ENCODE results near the gene ZNF77.

GRCh38 chr19:2957160-2957559 is 12.4 kb upstream of the ZNF77 start:
- TF ChIP-seq CTCF (IDR thresholded peaks at IDR 0.05) (no peak), POLR2A (IDR thresholded peaks at IDR 0.05) (no peak)
